Endothelial cell of umbilical vein (primary cell): Measurements from ENCODE around the gene XPO6. TPM values are rescaled to one million over a fixed set of nuclear protein-coding genes. Genes with fewer than 3 reads are reported as not detected.

Experiments
- BruUV-seq: library from RNA; stranded (reverse); fragments of 400-500 nt; replicated peaks from 2 replicates; lab custom pipeline; 2021; lab: Mats Ljungman, UMichigan
- CTCF ChIA-PET: fragments of 300-600, 350-600 bp; sonication (Branson Sonifier 250); formaldehyde crosslinking; loops from one replicate; lab custom pipeline; 2021; ENCODE audit warnings: antibody characterized with exemption, inconsistent platforms; lab: Charles Lee
- POLR2A ChIA-PET: fragments of 300-600, 350-600 bp; sonication (Branson Sonifier 250); formaldehyde crosslinking; loops from one replicate; lab custom pipeline; 2021; ENCODE audit warnings: antibody characterized with exemption, inconsistent platforms; lab: Charles Lee
- DNase-seq: peaks from one replicate; pipeline ENCODE4 v3.0.0-alpha.2; 2011; ENCODE audit warnings: low read depth, low spot score
- FAIRE-seq: peaks from 2 replicates; lab custom pipeline; 2011; peaks lifted over from hg19 to GRCh38; lab: Jason Lieb, UNC
- H2AFZ ChIP-seq: 2 replicates; pipeline ENCODE4 v1.6.0; 2012; ENCODE audit warnings: low read depth, low read length, control low read depth, inconsistent platforms
- H3K27ac ChIP-seq: 2 replicates; pipeline ENCODE4 v1.5.1; 2011; ENCODE audit warnings: low read depth, mild to moderate bottlenecking, control low read depth, low read length, moderate library complexity; ENCODE audit not compliant: insufficient read depth
- H3K27me3 ChIP-seq, 2 experiments: 2 replicates each; pipeline versions ENCODE4 v1.6.0 to v1.6.1; 2011; ENCODE audit warnings: low read length in 2 of 2, mixed read lengths in 1 of 2; ENCODE audit not compliant: control insufficient read depth in 2 of 2, insufficient read depth in 2 of 2
- H3K36me3 ChIP-seq, 2 experiments: 2 replicates in 1 of 2; 3 replicates in 1 of 2; pipeline ENCODE4 v1.5.1; 2011; ENCODE audit warnings: low read length in 2 of 2, mild to moderate bottlenecking in 1 of 2, moderate library complexity in 1 of 2; ENCODE audit not compliant: control insufficient read depth in 2 of 2, insufficient read depth in 2 of 2; ENCODE audit errors: extremely low read depth in 1 of 2
- H3K4me1 ChIP-seq: 3 replicates; pipeline ENCODE4 v1.5.1; 2011; ENCODE audit warnings: mild to moderate bottlenecking, low read length; ENCODE audit not compliant: control insufficient read depth, insufficient read depth; ENCODE audit errors: extremely low read depth
- H3K4me2 ChIP-seq: 2 replicates; pipeline ENCODE4 v1.6.1; 2011; ENCODE audit warnings: low read length, control low read depth, mixed read lengths; ENCODE audit not compliant: insufficient read depth
- H3K4me3 ChIP-seq, 3 experiments: fragments of 200-600 bp in 1 of 3; sonication (generic), shearing (Covaris generic) in 1 of 3; replicated peaks in 1 of 3; 2 replicates each; pipeline ENCODE4 v1.5.1; 2011 to 2016; ENCODE audit warnings: control low read depth in 3 of 3, low read length in 3 of 3, mild to moderate bottlenecking in 2 of 3, inconsistent platforms in 1 of 3, low read depth in 1 of 3, moderate library complexity in 1 of 3; ENCODE audit not compliant: insufficient read depth in 1 of 3
- H3K79me2 ChIP-seq: 2 replicates; pipeline ENCODE4 v1.6.0; 2012; ENCODE audit warnings: low read length, inconsistent platforms; ENCODE audit not compliant: control insufficient read depth, insufficient read depth
- H3K9ac ChIP-seq: replicated peaks from 2 replicates; pipeline ENCODE3; 2011; ENCODE audit warnings: low read length, control low read depth; ENCODE audit not compliant: insufficient read depth; ENCODE audit errors: extremely low read depth
- H3K9me1 ChIP-seq: replicated peaks from 3 replicates; pipeline ENCODE4 v1.6.0; 2011; ENCODE audit warnings: mild to moderate bottlenecking, low read length; ENCODE audit not compliant: control insufficient read depth, insufficient read depth; ENCODE audit errors: extremely low read depth
- H3K9me3 ChIP-seq: replicated peaks from 2 replicates; pipeline ENCODE4 v1.5.1; 2012; ENCODE audit warnings: low read length, inconsistent platforms; ENCODE audit not compliant: control insufficient read depth, insufficient read depth
- H4K20me1 ChIP-seq: replicated peaks from 2 replicates; pipeline ENCODE3; 2011; ENCODE audit warnings: mild to moderate bottlenecking, low read length; ENCODE audit not compliant: control insufficient read depth, insufficient read depth; ENCODE audit errors: extremely low read depth
- EZH2 ChIP-seq: IDR thresholded peaks from 2 replicates; pipeline ENCODE4 v1.6.1; 2012; ENCODE audit warnings: borderline replicate concordance, low read depth, mild to moderate bottlenecking, moderate library complexity, low read length, inconsistent platforms; ENCODE audit not compliant: severe bottlenecking
- FOS ChIP-seq: IDR thresholded peaks from 2 replicates; pipeline ENCODE4 v1.6.1; 2011; ENCODE audit warnings: mild to moderate bottlenecking, low read length, moderate library complexity, borderline replicate concordance; ENCODE audit not compliant: insufficient read depth
- GATA2 ChIP-seq: IDR thresholded peaks from 2 replicates; pipeline ENCODE4 v1.7.0; 2011; ENCODE audit warnings: low read depth, mild to moderate bottlenecking, moderate library complexity, mixed read lengths, low read length; ENCODE audit not compliant: insufficient read length, insufficient read depth
- JUN ChIP-seq: IDR thresholded peaks from 2 replicates; pipeline ENCODE4 v1.6.1; 2011; ENCODE audit warnings: borderline replicate concordance, low read depth; ENCODE audit not compliant: insufficient read length, insufficient read depth
- MYC ChIP-seq: IDR thresholded peaks from one replicate; pipeline ENCODE4 v1.6.1; 2011; ENCODE audit warnings: mild to moderate bottlenecking, low read depth, low read length
- POLR2A ChIP-seq: IDR thresholded peaks from 2 replicates; pipeline ENCODE4 v1.6.1; 2012; ENCODE audit warnings: low read depth, mild to moderate bottlenecking, control low read depth, low read length
- POLR2AphosphoS5 ChIP-seq: IDR thresholded peaks from 2 replicates; pipeline ENCODE4 v1.6.1; 2012; ENCODE audit warnings: low read depth, mild to moderate bottlenecking, control low read depth, low read length, moderate library complexity; ENCODE audit not compliant: insufficient read depth
- dilution Hi-C: fragments of 300-500 bp; cut with MboI; formaldehyde crosslinking; loops from one replicate; pipeline ENCODE4 v1.15.0; 2019; ENCODE audit warnings: low sequenced_read_pairs; ENCODE audit not compliant: extremely low pct_ligation_motif_present
- intact Hi-C: fragments of 100-400 bp; cut with micrococcal nuclease; formaldehyde crosslinking; loops from one replicate; pipeline ENCODE4 v1.10.0; 2022
- polyA plus RNA-seq, 4 experiments: library from polyadenylated mRNA; depleted of rRNA in 3 of 4; stranded (reverse) in 3 of 4; unstranded in 1 of 4; fragments of >200 nt; gene quantifications; 2 replicates each; pipeline versions ENCODE4 v1.2.1 to v1.2.3, GENCODE V29; 2011 to 2012; ENCODE audit warnings: missing spikeins in 1 of 4
- total RNA-seq: library from RNA; stranded (reverse); gene quantifications from 2 replicates; pipeline ENCODE4 v1.2.3, GENCODE V29; 2021
- TF ChIP-seq, protein P1 (sequence below), 2 donors: IDR thresholded peaks; 1 replicate in 1 of 2; 2 replicates in 1 of 2; pipeline ENCODE4 v1.5.1; 2011; ENCODE audit warnings: low read length in 2 of 2, mild to moderate bottlenecking in 2 of 2, moderate library complexity in 2 of 2, control low read depth in 1 of 2, inconsistent platforms in 1 of 2, low read depth in 1 of 2; ENCODE audit not compliant: insufficient read depth in 1 of 2; ENCODE audit errors: extremely low read depth in 1 of 2
- TF ChIP-seq, protein P2 (sequence below): IDR thresholded peaks from 2 replicates; pipeline ENCODE4 v1.6.1; 2011; ENCODE audit not compliant: insufficient read depth, insufficient read length

XPO6 gene
- total and polyA plus RNA-seq, 2 donors (not counting 3 experiments of a cell fraction or from before 2014, with no cell fraction given): 170 to 272 TPM

DNA sequence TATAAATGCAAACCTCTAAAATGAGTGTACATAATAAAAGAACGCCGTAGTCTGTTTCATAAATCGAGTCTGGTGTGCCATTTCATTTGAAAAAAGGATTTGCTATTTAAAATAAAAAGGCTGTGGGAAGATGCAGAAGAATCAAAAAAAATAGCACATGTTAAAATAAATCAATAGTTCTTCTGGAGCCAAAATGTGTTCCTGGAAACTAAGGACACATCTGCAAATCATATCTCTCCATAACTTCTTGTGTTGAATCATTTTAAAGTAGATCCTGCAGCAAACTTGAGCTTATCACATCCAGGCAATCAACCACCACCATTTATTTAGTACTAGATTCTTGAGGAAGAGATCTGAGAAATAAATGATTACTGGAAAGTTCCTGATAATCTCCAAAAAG is 29.0 kb downstream of the XPO6 start:
- POLR2A ChIA-PET: no interaction called here
- FAIRE-seq: no peak

More for the DNA sequence above, 29.0 kb downstream of the XPO6 start:
- Histone ChIP-seq H4K20me1 (peaks cover 6% of the 10 kb centered on the region), H3K27me3 (no peaks in the 10 kb centered on the region), H3K4me1 (peaks cover 22% of the 10 kb centered on the region), H3K36me3 (peaks cover 2 to 4% of the 10 kb centered on the region in 2 experiments), H3K9ac (no peak overlapping the region), H3K27ac (no peak overlapping the region), H2AFZ (no peak overlapping the region), H3K4me3 (no peak overlapping the region), H3K4me2 (no peak overlapping the region), H3K9me1 (no peaks in the 10 kb centered on the region), H3K9me3 (no peaks in the 10 kb centered on the region), H3K79me2 (peaks cover 99% of the 10 kb centered on the region)
- DNase-seq: no peak
- TF ChIP-seq MYC (no peak), POLR2AphosphoS5 (no peak), GATA2 (no peak), EZH2 (no peak), FOS (no peak), JUN (no peak), POLR2A (no peak)
- TF ChIP-seq, protein P1, sequence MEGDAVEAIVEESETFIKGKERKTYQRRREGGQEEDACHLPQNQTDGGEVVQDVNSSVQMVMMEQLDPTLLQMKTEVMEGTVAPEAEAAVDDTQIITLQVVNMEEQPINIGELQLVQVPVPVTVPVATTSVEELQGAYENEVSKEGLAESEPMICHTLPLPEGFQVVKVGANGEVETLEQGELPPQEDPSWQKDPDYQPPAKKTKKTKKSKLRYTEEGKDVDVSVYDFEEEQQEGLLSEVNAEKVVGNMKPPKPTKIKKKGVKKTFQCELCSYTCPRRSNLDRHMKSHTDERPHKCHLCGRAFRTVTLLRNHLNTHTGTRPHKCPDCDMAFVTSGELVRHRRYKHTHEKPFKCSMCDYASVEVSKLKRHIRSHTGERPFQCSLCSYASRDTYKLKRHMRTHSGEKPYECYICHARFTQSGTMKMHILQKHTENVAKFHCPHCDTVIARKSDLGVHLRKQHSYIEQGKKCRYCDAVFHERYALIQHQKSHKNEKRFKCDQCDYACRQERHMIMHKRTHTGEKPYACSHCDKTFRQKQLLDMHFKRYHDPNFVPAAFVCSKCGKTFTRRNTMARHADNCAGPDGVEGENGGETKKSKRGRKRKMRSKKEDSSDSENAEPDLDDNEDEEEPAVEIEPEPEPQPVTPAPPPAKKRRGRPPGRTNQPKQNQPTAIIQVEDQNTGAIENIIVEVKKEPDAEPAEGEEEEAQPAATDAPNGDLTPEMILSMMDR (IDR thresholded peaks at IDR 0.05; ENCODE audit: extremely low read depth in 1 of 2, insufficient read depth in 1 of 2, low read depth in 1 of 2, low read length in 2 of 2): no peak
- TF ChIP-seq, protein P2, sequence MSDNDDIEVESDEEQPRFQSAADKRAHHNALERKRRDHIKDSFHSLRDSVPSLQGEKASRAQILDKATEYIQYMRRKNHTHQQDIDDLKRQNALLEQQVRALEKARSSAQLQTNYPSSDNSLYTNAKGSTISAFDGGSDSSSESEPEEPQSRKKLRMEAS: no peak
- dilution Hi-C loops (no loop called here), intact Hi-C loops (no loop called here)
- CTCF ChIA-PET: interaction anchor here (1.8 kb wide), 1 partner anchor 11 kb away, joined by 5 read pairs; no protein-coding TSS in a partner anchor
- no TSS peak for BruUV-seq
